Endodermal cell (in vitro differentiated cells): ENCODE results near the gene ZNF280A. TPM values are rescaled to one million over a fixed set of nuclear protein-coding genes. Genes with fewer than 3 reads are reported as not detected.

Experiments used
- DNase-seq: peaks from one replicate; pipeline ENCODE4 v3.0.0-alpha.2; 2017
- H3K27ac ChIP-seq: 2 replicates; pipeline ENCODE4 v1.5.1; 2013; ENCODE audit warnings: mild to moderate bottlenecking, low read depth, low read length, moderate library complexity
- H3K27me3 ChIP-seq: 2 replicates; pipeline ENCODE4 v1.6.1; 2013; ENCODE audit warnings: mild to moderate bottlenecking, low read length, moderate library complexity; ENCODE audit not compliant: insufficient read depth, control insufficient read depth, poor library complexity, severe bottlenecking
- H3K36me3 ChIP-seq: 2 replicates; pipeline ENCODE4 v1.7.0; 2013; ENCODE audit warnings: mild to moderate bottlenecking, low read length, moderate library complexity; ENCODE audit not compliant: control insufficient read depth, insufficient read depth
- H3K4me1 ChIP-seq: one replicate; pipeline ENCODE4 v1.7.0; 2013; ENCODE audit warnings: low read length; ENCODE audit not compliant: control insufficient read depth, insufficient read depth
- H3K4me3 ChIP-seq: 2 replicates; pipeline ENCODE4 v1.5.1; 2013; ENCODE audit warnings: mild to moderate bottlenecking, low read length, moderate library complexity
- H3K9ac ChIP-seq: 2 replicates; pipeline ENCODE4 v1.6.1; 2013; ENCODE audit warnings: mild to moderate bottlenecking, low read length, moderate library complexity; ENCODE audit not compliant: poor library complexity, severe bottlenecking; ENCODE audit errors: extremely low read depth
- H3K9me3 ChIP-seq: 2 replicates; pipeline ENCODE4 v1.6.1; 2013; ENCODE audit warnings: mild to moderate bottlenecking, low read length, moderate library complexity; ENCODE audit not compliant: control insufficient read depth
- H3K27ac Mint-ChIP-seq: 2 replicates; pipeline ENCODE4 v1.8.0; 2020; ENCODE audit warnings: mixed read lengths
- H3K27me3 Mint-ChIP-seq: 2 replicates; pipeline ENCODE4 v1.8.0; 2021; ENCODE audit warnings: mild to moderate bottlenecking, mixed read lengths; ENCODE audit not compliant: insufficient read depth
- H3K36me3 Mint-ChIP-seq: 2 replicates; pipeline ENCODE4 v1.8.0; 2020; ENCODE audit warnings: low read depth, mixed read lengths
- H3K4me1 Mint-ChIP-seq: 2 replicates; pipeline ENCODE4 v1.8.0; 2020; ENCODE audit warnings: mixed read lengths
- H3K4me3 Mint-ChIP-seq: 2 replicates; pipeline ENCODE4 v1.8.0; 2020; ENCODE audit warnings: mild to moderate bottlenecking, moderate library complexity, mixed read lengths
- H3K9me3 Mint-ChIP-seq: 2 replicates; pipeline ENCODE4 v1.8.0; 2020; ENCODE audit warnings: mild to moderate bottlenecking, mixed read lengths
- WGBS, 2 experiments: methylation state at CpG; one replicate each; pipeline versions ENCODE4 v1.1.5 to v1.1.7; 2013; ENCODE audit warnings: missing lambda C conversion rate in 2 of 2, mixed read lengths in 1 of 2; ENCODE audit not compliant: insufficient coverage in 1 of 2, insufficient read length in 1 of 2; 5-methylcytosine and 5-hydroxymethylcytosine counted together
- total RNA-seq, 2 donors: library from RNA; stranded (reverse); fragmentation: NEBNext Ultra II Directional in 1 of 2; extraction: Animal tissue kit (Norgen Biotek cat#: 25700) in 1 of 2; gene quantifications; 2 replicates in 1 of 2; 3 replicates in 1 of 2; pipeline ENCODE4 v1.2.1, GENCODE V29; 2021
- TF ChIP-seq, protein P1 (sequence below): fragments of 200-600 bp; sonication (generic); conservative IDR thresholded peaks from 2 replicates; pipeline ENCODE4 v1.5.0; 2021; ENCODE audit warnings: antibody characterized with exemption, mild to moderate bottlenecking

ZNF280A gene
- total RNA-seq, 2 donors from 2014 or later, result 0.55 to 2.1 TPM

DNA sequence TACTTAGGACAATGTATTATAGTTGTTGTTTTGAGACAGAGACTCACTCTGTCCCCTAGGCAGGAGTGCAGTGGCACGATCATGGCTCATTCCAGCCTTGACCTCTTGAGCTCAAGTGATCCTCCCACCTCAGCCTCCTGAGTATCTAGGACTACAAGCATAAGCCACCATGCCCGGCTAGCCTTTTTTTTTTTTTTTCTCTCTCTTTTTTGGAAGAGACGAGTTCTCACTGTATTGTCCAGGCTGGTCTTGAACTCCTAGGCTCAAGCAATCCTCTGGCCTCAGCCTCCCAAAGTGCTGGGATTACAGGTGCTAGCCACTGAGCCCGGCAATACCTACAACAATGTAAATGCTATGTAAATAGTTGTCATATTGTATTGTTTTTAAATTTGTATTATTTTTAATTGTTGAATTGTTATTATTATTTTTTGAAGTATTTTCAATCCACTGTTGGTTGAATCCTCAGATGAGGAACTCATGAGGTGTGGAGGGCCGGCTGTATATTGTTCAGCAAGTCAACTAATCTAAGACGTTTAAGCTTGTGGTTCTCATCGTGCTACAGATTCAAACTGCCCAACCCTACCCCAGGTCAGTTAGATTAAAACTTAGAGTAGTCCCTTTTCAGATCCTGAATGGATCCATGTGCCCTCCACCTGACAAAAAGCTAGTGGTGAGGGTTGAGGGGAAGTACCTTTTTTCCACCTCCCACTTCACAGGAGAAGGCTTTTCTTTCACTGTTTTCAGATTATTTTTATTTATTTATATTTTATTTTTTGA is 11.9 kb upstream of the ZNF280A start:
- H3K9ac ChIP-seq, result no peak overlapping the region
- Mint-ChIP-seq H3K27me3 (peaks cover 48% of the 10 kb centered on the region), H3K27ac (no peak overlapping the region), H3K36me3 (no peaks in the 10 kb centered on the region), H3K9me3 (no peaks in the 10 kb centered on the region), H3K4me3 (no peak overlapping the region), H3K4me1 (no peaks in the 10 kb centered on the region)
- H3K9me3 ChIP-seq, result no peaks in the 10 kb centered on the region
- no peaks in the 10 kb centered on the region for H3K4me1 ChIP-seq
- H3K27ac ChIP-seq, result no peak overlapping the region
- DNase-seq, result no peak
- H3K4me3 ChIP-seq, result no peak overlapping the region
- H3K36me3 ChIP-seq, result no peaks in the 10 kb centered on the region
- WGBS, 2 experiments, result 91 to 97% methylated on average over 5 to 6 of the region's 7 CpGs
- TF ChIP-seq, protein P1, sequence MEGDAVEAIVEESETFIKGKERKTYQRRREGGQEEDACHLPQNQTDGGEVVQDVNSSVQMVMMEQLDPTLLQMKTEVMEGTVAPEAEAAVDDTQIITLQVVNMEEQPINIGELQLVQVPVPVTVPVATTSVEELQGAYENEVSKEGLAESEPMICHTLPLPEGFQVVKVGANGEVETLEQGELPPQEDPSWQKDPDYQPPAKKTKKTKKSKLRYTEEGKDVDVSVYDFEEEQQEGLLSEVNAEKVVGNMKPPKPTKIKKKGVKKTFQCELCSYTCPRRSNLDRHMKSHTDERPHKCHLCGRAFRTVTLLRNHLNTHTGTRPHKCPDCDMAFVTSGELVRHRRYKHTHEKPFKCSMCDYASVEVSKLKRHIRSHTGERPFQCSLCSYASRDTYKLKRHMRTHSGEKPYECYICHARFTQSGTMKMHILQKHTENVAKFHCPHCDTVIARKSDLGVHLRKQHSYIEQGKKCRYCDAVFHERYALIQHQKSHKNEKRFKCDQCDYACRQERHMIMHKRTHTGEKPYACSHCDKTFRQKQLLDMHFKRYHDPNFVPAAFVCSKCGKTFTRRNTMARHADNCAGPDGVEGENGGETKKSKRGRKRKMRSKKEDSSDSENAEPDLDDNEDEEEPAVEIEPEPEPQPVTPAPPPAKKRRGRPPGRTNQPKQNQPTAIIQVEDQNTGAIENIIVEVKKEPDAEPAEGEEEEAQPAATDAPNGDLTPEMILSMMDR, result no peak
- H3K27me3 ChIP-seq, result peaks cover 9% of the 10 kb centered on the region

DNA sequence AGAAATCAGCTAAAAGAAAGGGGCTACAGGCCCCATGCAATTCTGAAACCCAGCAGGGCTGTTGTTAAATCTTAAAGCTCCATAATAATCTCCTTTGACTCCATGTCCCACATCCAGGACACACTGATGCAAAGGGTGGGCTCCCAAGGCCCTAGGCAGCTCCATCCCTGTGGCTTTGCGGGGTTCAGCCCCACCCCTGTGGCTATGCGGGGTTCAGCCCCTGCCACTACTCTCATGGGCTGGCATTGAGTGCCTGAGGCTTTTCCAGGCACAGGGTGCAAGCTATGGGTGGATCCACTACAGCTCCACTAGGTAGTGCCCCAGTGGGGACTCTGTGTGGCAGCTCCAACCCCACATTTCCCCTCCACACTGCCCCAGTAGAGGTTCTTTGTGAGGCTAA is 8.7 kb upstream of the ZNF280A start:
- H3K27ac ChIP-seq, result no peak overlapping the region
- DNase-seq, result no peak
- TF ChIP-seq, protein P1, result no peak
- Mint-ChIP-seq H3K27ac (no peak overlapping the region), H3K27me3 (peaks cover 52% of the 10 kb centered on the region), H3K4me3 (no peak overlapping the region), H3K4me1 (no peaks in the 10 kb centered on the region), H3K36me3 (no peaks in the 10 kb centered on the region), H3K9me3 (no peaks in the 10 kb centered on the region)
- no peak overlapping the region for H3K9ac ChIP-seq
- no peaks in the 10 kb centered on the region for H3K27me3 ChIP-seq
- H3K4me1 ChIP-seq, result no peaks in the 10 kb centered on the region
- no peak overlapping the region for H3K4me3 ChIP-seq
- no peaks in the 10 kb centered on the region for H3K36me3 ChIP-seq
- no peaks in the 10 kb centered on the region for H3K9me3 ChIP-seq
- 80 to 83% methylated on average over 2 of the region's 2 CpGs for WGBS, 2 experiments

DNA sequence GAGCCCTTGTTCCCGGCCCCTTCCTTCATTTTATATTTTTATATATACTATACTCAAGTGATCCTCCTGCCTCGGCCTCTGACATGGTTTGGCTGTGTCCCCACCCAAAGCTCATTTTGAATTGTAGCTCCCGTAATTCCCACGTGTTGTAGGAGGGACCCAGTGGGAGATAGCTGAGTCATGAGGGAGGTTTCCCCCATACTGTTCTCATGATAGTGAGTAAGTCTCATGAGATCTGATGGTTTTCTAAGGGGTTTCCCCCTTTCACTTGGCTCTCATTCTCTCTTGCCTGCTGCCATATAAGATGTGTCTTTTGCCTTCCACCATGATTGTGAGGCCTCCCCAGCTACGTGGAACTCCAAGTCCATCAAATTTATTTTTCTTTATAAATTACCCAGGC is 7.2 kb upstream of the ZNF280A start:
- Histone ChIP-seq H3K36me3 (no peaks in the 10 kb centered on the region), H3K27me3 (no peaks in the 10 kb centered on the region), H3K27ac (no peak overlapping the region), H3K4me1 (no peaks in the 10 kb centered on the region), H3K9ac (no peak overlapping the region), H3K9me3 (no peaks in the 10 kb centered on the region), H3K4me3 (no peak overlapping the region)
- Mint-ChIP-seq H3K4me3 (no peak overlapping the region), H3K4me1 (no peaks in the 10 kb centered on the region), H3K27ac (no peak overlapping the region), H3K9me3 (peaks cover 3% of the 10 kb centered on the region), H3K36me3 (no peaks in the 10 kb centered on the region), H3K27me3 (peaks cover 52% of the 10 kb centered on the region)
- no peak for DNase-seq
- TF ChIP-seq, protein P1, result no peak
- 69 to 90% methylated on average over 2 to 4 of the region's 5 CpGs for WGBS, 2 experiments
